Fibroblast of lung (primary cell): ENCODE results near the gene DNAH8.

Experiments
- EZH2 ChIP-seq: IDR thresholded peaks from 2 replicates; pipeline ENCODE4 v1.5.1; 2012; ENCODE audit warnings: low read length, control low read depth, mild to moderate bottlenecking; ENCODE audit errors: missing control alignments
- TF ChIP-seq, protein P1 (sequence below), 2 donors: IDR thresholded peaks in 1 of 2; conservative IDR thresholded peaks in 1 of 2; 1 replicate in 1 of 2; 2 replicates in 1 of 2; pipeline ENCODE4 v1.5.1; 2011 to 2012; ENCODE audit warnings: low read length in 2 of 2, control low read depth in 1 of 2, inconsistent platforms in 1 of 2, low read depth in 1 of 2, mild to moderate bottlenecking in 1 of 2

DNA sequence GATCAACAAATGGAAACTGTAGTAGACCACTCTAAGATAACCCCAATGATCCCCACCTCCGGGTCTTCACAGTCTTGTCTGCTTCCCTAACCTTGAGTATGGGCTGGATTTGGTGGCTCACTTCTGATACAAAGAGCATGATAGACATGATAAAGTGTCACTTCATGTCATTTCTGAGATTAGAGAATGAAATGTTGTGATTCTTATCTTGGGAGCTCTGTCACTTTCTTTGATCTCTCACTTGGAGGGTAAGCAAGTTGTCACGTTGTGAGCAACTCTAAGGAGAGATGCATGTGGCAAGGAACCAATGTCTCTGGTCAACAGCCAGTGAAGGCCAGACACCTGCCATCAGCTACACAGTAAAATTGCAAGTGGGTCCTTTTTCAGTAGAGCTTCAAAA lies 9.2 kb upstream of the DNAH8 start:
- TF ChIP-seq, protein P1, sequence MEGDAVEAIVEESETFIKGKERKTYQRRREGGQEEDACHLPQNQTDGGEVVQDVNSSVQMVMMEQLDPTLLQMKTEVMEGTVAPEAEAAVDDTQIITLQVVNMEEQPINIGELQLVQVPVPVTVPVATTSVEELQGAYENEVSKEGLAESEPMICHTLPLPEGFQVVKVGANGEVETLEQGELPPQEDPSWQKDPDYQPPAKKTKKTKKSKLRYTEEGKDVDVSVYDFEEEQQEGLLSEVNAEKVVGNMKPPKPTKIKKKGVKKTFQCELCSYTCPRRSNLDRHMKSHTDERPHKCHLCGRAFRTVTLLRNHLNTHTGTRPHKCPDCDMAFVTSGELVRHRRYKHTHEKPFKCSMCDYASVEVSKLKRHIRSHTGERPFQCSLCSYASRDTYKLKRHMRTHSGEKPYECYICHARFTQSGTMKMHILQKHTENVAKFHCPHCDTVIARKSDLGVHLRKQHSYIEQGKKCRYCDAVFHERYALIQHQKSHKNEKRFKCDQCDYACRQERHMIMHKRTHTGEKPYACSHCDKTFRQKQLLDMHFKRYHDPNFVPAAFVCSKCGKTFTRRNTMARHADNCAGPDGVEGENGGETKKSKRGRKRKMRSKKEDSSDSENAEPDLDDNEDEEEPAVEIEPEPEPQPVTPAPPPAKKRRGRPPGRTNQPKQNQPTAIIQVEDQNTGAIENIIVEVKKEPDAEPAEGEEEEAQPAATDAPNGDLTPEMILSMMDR (conservative IDR thresholded peaks at IDR 0.05 in 1 of 2, IDR thresholded peaks at IDR 0.05 in 1 of 2; ENCODE audit: low read depth in 1 of 2, low read length in 2 of 2), result no peak
- no peak for TF ChIP-seq EZH2
